Neural progenitor cell (in vitro differentiated cells): ENCODE measurements around the gene RNF220. TPM values are rescaled to one million over a fixed set of nuclear protein-coding genes. Genes with fewer than 3 reads are reported as not detected.

Experiments used
- DNase-seq: peaks from one replicate; pipeline ENCODE4 v3.0.0-alpha.2; 2016; ENCODE audit warnings: low spot score
- H2AFZ ChIP-seq: fragments of 200-600 bp; sonication (generic); replicated peaks from 2 replicates; pipeline ENCODE4 v1.6.1; 2016; ENCODE audit warnings: antibody characterized with exemption
- H3F3A ChIP-seq: fragments of 200-600 bp; sonication (generic); 2 replicates; pipeline ENCODE4 v1.6.1; 2016; ENCODE audit warnings: antibody characterized with exemption, low read depth
- H3K27ac ChIP-seq: fragments of 200-600 bp; sonication (generic); 2 replicates; pipeline ENCODE4 v1.5.1; 2016; ENCODE audit warnings: mild to moderate bottlenecking
- H3K27me3 ChIP-seq: fragments of 200-600 bp; sonication (generic); 2 replicates; pipeline ENCODE4 v1.6.1; 2016; ENCODE audit warnings: mild to moderate bottlenecking, moderate library complexity
- H3K36me3 ChIP-seq: fragments of 200-600 bp; sonication (generic); 2 replicates; pipeline ENCODE4 v1.5.1; 2016
- H3K4me1 ChIP-seq: fragments of 200-600 bp; sonication (generic); 2 replicates; pipeline ENCODE4 v1.6.1; 2016; ENCODE audit warnings: mixed run types
- H3K4me2 ChIP-seq: fragments of 200-600 bp; sonication (generic); 2 replicates; pipeline ENCODE4 v1.6.1; 2016
- H3K4me3 ChIP-seq: fragments of 200-600 bp; sonication (generic); 2 replicates; pipeline ENCODE4 v1.5.1; 2016
- H3K79me2 ChIP-seq: fragments of 200-600 bp; sonication (generic); 2 replicates; pipeline ENCODE4 v1.6.1; 2016; ENCODE audit warnings: low read depth
- H3K9ac ChIP-seq: fragments of 200-600 bp; sonication (generic); 2 replicates; pipeline ENCODE4 v1.6.1; 2016
- H3K9me3 ChIP-seq: fragments of 200-600 bp; sonication (generic); 2 replicates; pipeline ENCODE4 v1.5.1; 2016; ENCODE audit warnings: low read depth
- H4K20me1 ChIP-seq: fragments of 200-600 bp; sonication (generic); 2 replicates; pipeline ENCODE4 v1.6.1; 2016; ENCODE audit warnings: low read depth
- H3K27ac Mint-ChIP-seq: 3 replicates; pipeline ENCODE4 v1.8.0; 2021; ENCODE audit warnings: mixed read lengths
- H3K27me3 Mint-ChIP-seq: 2 replicates; pipeline ENCODE4 v1.8.0; 2022; ENCODE audit warnings: low read depth, mild to moderate bottlenecking, inconsistent platforms, moderate library complexity, mixed read lengths; ENCODE audit not compliant: insufficient read depth
- H3K36me3 Mint-ChIP-seq: 3 replicates; pipeline ENCODE4 v1.8.0; 2021; ENCODE audit warnings: mixed read lengths
- H3K4me1 Mint-ChIP-seq: 3 replicates; pipeline ENCODE4 v1.8.0; 2021; ENCODE audit warnings: mixed read lengths
- H3K4me3 Mint-ChIP-seq: 3 replicates; pipeline ENCODE4 v1.8.0; 2021; ENCODE audit warnings: mild to moderate bottlenecking, moderate library complexity, mixed read lengths
- H3K9me3 Mint-ChIP-seq: 3 replicates; pipeline ENCODE4 v1.8.0; 2020; ENCODE audit warnings: mixed read lengths
- EZH2 ChIP-seq: fragments of 200-600 bp; sonication (generic); IDR thresholded peaks from 2 replicates; pipeline ENCODE4 v1.6.1; 2017; ENCODE audit warnings: antibody characterized with exemption, mild to moderate bottlenecking, moderate library complexity
- EZH2phosphoT487 ChIP-seq: fragments of 200-600 bp; sonication (generic); IDR thresholded peaks from 2 replicates; pipeline ENCODE4 v1.6.1; 2017; ENCODE audit warnings: antibody characterized with exemption
- total RNA-seq: library from RNA; depleted of rRNA; stranded (reverse); fragments of >200 nt; gene quantifications from 2 replicates; pipeline ENCODE4 v1.2.3, GENCODE V29; 2015; ENCODE audit warnings: low replicate concordance
- TF ChIP-seq, protein P1 (sequence below): fragments of 200-600 bp; sonication (generic); IDR thresholded peaks from 2 replicates; pipeline ENCODE4 v1.5.1; 2017; ENCODE audit warnings: antibody characterized with exemption, mild to moderate bottlenecking

RNF220 gene
- total RNA-seq, 1 donor from 2014 or later, result 93.8 TPM

GRCh38 chr1:44543786-44544185 lies 138.7 kb downstream of the RNF220 start:
- Mint-ChIP-seq H3K4me1 (peaks cover 44% of the 10 kb centered on the region), H3K27me3 (peaks cover 76% of the 10 kb centered on the region), H3K4me3 (no peak overlapping the region), H3K9me3 (peaks cover 9% of the 10 kb centered on the region), H3K27ac (no peak overlapping the region), H3K36me3 (peaks cover 5% of the 10 kb centered on the region)
- Histone ChIP-seq H3F3A (peaks cover 25% of the 10 kb centered on the region), H3K27me3 (peaks cover 97% of the 10 kb centered on the region), H3K27ac (no peak overlapping the region), H3K36me3 (no peaks in the 10 kb centered on the region), H3K4me3 (peak overlapping the region; percentile 26), H2AFZ (no peak overlapping the region), H3K79me2 (no peaks in the 10 kb centered on the region), H3K9ac (no peak overlapping the region), H3K4me1 (peaks cover 27% of the 10 kb centered on the region), H3K4me2 (peak overlapping the region; percentile 78), H3K9me3 (no peaks in the 10 kb centered on the region), H4K20me1 (peaks cover 80% of the 10 kb centered on the region)
- no peak for TF ChIP-seq EZH2
- TF ChIP-seq EZH2phosphoT487, result no peak
- TF ChIP-seq, protein P1, sequence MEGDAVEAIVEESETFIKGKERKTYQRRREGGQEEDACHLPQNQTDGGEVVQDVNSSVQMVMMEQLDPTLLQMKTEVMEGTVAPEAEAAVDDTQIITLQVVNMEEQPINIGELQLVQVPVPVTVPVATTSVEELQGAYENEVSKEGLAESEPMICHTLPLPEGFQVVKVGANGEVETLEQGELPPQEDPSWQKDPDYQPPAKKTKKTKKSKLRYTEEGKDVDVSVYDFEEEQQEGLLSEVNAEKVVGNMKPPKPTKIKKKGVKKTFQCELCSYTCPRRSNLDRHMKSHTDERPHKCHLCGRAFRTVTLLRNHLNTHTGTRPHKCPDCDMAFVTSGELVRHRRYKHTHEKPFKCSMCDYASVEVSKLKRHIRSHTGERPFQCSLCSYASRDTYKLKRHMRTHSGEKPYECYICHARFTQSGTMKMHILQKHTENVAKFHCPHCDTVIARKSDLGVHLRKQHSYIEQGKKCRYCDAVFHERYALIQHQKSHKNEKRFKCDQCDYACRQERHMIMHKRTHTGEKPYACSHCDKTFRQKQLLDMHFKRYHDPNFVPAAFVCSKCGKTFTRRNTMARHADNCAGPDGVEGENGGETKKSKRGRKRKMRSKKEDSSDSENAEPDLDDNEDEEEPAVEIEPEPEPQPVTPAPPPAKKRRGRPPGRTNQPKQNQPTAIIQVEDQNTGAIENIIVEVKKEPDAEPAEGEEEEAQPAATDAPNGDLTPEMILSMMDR, result no peak
- DNase-seq, result peak; percentile 63

DNA sequence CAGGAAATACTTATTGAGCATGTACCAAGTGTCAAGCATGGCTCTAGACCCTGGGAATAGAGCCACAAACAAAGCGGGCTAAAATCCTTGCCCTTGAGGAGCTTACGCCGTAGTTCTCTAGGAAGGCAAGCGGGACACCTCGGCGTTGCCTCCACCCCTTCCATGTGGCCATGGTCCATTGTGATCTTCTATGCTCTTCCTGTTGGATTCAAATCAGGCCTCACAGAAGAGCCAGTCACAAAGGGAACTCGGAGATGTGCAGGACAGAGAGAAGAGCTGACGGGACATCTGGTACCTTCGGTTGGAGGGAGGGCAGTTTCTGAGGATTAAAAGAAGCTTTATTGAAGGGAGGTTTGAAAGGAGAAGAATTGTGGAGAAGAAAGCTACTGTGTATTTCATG lies 139.9 kb downstream of the RNF220 start:
- no peak for DNase-seq
- no peaks in the 10 kb centered on the region for H3K79me2 ChIP-seq
- peaks cover 25% of the 10 kb centered on the region for H3F3A ChIP-seq
- H3K4me1 ChIP-seq, result peaks cover 27% of the 10 kb centered on the region
- H3K27ac Mint-ChIP-seq, result no peak overlapping the region
- H3K9ac ChIP-seq, result no peak overlapping the region
- H2AFZ ChIP-seq, result no peak overlapping the region
- H3K36me3 Mint-ChIP-seq, result peaks cover 4% of the 10 kb centered on the region
- TF ChIP-seq, protein P1, result no peak
- TF ChIP-seq EZH2 (no peak), EZH2phosphoT487 (no peak)
- peaks cover 97% of the 10 kb centered on the region for H3K27me3 ChIP-seq
- no peaks in the 10 kb centered on the region for H3K9me3 ChIP-seq
- H3K4me2 ChIP-seq, result no peak overlapping the region
- H3K27ac ChIP-seq, result no peak overlapping the region
- H3K36me3 ChIP-seq, result no peaks in the 10 kb centered on the region
- peaks cover 8% of the 10 kb centered on the region for H3K9me3 Mint-ChIP-seq
- no peak overlapping the region for H3K4me3 Mint-ChIP-seq
- peaks cover 39% of the 10 kb centered on the region for H3K4me1 Mint-ChIP-seq
- H3K4me3 ChIP-seq, result no peak overlapping the region
- H3K27me3 Mint-ChIP-seq, result peaks cover 77% of the 10 kb centered on the region
- peaks cover 69% of the 10 kb centered on the region for H4K20me1 ChIP-seq

- H3K4me3 ChIP-seq, result no peak overlapping the region
- no peak overlapping the region for H3K9ac ChIP-seq
- no peaks in the 10 kb centered on the region for H3K36me3 ChIP-seq
- H3K9me3 ChIP-seq, result no peaks in the 10 kb centered on the region
- Mint-ChIP-seq H3K4me1 (peaks cover 32% of the 10 kb centered on the region), H3K4me3 (no peak overlapping the region), H3K36me3 (peaks cover 4% of the 10 kb centered on the region), H3K27ac (no peak overlapping the region), H3K27me3 (peaks cover 76% of the 10 kb centered on the region), H3K9me3 (peaks cover 11% of the 10 kb centered on the region)
- H3K79me2 ChIP-seq, result no peaks in the 10 kb centered on the region
- peaks cover 27% of the 10 kb centered on the region for H3K4me1 ChIP-seq
- no peak overlapping the region for H3K27ac ChIP-seq
- no peak overlapping the region for H3K4me2 ChIP-seq
- no peak overlapping the region for H2AFZ ChIP-seq
- peaks cover 61% of the 10 kb centered on the region for H4K20me1 ChIP-seq
- no peak for DNase-seq
- TF ChIP-seq EZH2phosphoT487, result no peak
- TF ChIP-seq EZH2, result no peak
- TF ChIP-seq, protein P1, result no peak
- peaks cover 25% of the 10 kb centered on the region for H3F3A ChIP-seq
- peaks cover 97% of the 10 kb centered on the region for H3K27me3 ChIP-seq
Measured at GRCh38 chr1:44545961-44546360, 140.9 kb downstream of the RNF220 start.
